NCI-H2081 (cell line): ENCODE results near the gene OR4A16.

Experiments
- DNase-seq, 2 experiments: peaks; one replicate each; lab custom pipeline; 2025; lab: John Stamatoyannopoulos, UW

Gene OR4A16, protein sequence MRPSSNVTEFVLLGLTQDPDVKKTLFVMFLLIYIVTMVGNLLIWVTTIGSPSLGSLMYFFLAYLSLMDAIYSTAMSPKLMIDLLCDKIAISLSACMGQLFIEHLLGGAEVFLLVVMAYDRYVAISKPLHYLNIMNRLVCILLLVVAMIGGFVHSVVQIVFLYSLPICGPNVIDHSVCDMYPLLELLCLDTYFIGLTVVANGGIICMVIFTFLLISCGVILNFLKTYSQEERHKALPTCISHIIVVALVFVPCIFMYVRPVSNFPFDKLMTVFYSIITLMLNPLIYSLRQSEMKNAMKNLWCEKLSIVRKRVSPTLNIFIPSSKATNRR

GRCh38 chr11:55342901-55343300, at the start of gene OR4A16:
Gene OR4A16, plus strand, starts transcription at chr11:55343201. Its CDS starts 0 bp downstream, at chr11:55343201.
- no peak for DNase-seq

DNA sequence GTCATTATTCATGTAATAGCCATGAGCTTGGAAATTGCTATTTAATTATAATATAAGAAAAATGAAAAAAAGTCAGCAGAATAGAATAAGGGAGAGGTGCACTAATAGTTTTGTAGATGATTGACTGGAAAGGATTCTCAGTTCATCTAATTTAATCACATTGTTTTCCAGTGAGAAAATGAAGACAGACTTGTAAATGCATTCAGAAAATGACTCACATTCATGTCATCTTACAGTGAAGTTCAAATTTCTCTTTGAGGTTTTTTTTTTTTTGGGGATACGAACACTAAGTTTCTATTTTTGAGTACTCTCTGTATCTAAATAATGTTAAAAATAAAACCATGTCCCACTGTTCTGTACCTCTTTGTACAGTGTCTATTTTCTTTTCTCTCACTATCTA, 18.5 kb upstream of the OR4A16 start:
- no peak for DNase-seq

DNA sequence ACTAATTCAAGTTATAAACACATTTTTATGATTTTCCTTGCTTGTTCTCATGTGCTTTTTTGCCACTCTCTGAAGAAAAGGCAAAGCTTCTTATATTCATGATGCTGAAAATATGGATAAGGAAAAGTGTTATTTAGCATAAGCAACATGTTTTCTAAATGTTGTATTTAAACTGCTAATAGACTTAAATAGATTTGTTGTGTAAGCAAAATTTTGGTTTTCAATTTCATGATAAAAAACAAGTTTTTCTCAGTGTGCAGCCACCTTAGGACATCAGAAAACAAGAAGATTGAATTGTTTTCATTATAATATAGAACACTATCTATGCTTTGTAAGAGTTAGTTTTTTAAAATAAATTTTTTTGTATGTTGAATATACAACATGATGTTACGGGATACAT, 2.3 kb downstream of the OR4A16 start:
- no peak for DNase-seq

GRCh38 chr11:55349032-55349431, 6.0 kb downstream of the OR4A16 start:
- no peak for DNase-seq

GRCh38 chr11:55357560-55358184, 14.7 kb downstream of the OR4A16 start:
- DNase-seq, result no peak

DNA sequence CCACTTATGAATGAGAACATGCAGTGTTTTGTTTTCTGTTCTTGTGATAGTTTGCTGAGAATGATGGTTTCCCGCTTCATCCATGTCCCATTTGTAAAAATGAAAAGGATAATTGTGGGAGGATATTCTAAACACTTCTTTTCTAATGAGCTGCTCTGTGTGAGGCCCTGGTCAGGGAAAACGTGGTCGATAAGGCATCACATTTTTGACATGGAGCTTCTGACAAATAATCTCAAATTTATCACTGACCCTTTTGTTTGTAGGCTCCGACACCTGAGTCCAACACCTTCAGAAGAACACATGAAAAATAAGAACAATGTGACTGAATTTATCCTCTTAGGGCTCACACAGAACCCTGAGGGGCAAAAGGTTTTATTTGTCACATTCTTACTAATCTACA, 24.7 kb downstream of the OR4A16 start, which contains the start of gene OR4A15:
OR4A15 (plus strand) TSS at position 301 of the 400 bp plus-strand sequence; CDS start at position 301, 0 bp downstream.
- DNase-seq, result no peak
